Measurements from ENCODE around the gene TM7SF3. TPM values are rescaled to one million over a fixed set of nuclear protein-coding genes. Genes with fewer than 3 reads are reported as not detected.
"Not testable (repeated sequence)": the region's sequence is repeated elsewhere in the genome, so short reads cannot be mapped to it uniquely, and the experiment has no call there.

TM7SF3 gene
- total RNA-seq, 2 experiments from 2014 or later = 46.2 to 54.0 TPM

- Mint-ChIP-seq H3K27me3 (ENCODE audit: low read depth) (no peaks in the 10 kb centered on the region), H3K4me3 (no peak overlapping the region), H3K9me3 (ENCODE audit: insufficient read depth) (no peaks in the 10 kb centered on the region), H3K4me1 (ENCODE audit: low read depth) (peaks cover 10% of the 10 kb centered on the region), H3K27ac (no peak overlapping the region), H3K36me3 (ENCODE audit: low read depth) (peaks cover 51% of the 10 kb centered on the region)
- ChIA-PET CTCF (no interaction called here), POLR2A (no interaction called here)
- ATAC-seq (no peak), DNase-seq (no peak)
Observed at GRCh38 chr12:26970136-26970535, 44.0 kb downstream of the TM7SF3 start.

DNA sequence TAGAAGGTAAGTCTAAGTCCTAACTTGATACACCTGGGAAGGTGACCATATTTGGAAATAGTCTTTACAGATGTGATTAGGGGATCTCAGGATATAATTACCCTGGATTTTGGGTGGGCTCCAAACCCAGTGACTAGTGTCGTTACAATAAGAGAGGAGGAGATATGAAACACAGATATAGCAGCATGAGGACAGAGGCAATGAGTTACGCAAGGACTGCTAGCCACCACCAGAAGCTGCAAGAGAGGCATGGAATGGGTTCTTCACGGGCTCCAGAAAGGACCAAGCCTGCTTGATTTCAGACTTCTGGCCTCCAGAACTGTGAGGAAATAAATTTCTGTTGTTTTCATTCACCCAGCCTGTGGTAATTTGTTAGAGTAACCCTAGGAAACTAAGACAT, 47.3 kb downstream of the TM7SF3 start:
- no peaks in the 10 kb centered on the region for H3K9me3 Mint-ChIP-seq (ENCODE audit: insufficient read depth)
- CTCF ChIA-PET = no interaction called here
- H3K27ac Mint-ChIP-seq = no peak overlapping the region

GRCh38 chr12:26963413-26963812, 50.8 kb downstream of the TM7SF3 start:
- Mint-ChIP-seq H3K36me3 (ENCODE audit: low read depth) (peaks cover 56% of the 10 kb centered on the region), H3K27me3 (ENCODE audit: low read depth) (no peaks in the 10 kb centered on the region), H3K9me3 (ENCODE audit: insufficient read depth) (no peaks in the 10 kb centered on the region), H3K27ac (no peak overlapping the region), H3K4me3 (no peak overlapping the region), H3K4me1 (ENCODE audit: low read depth) (no peaks in the 10 kb centered on the region)
- CTCF ChIA-PET = interaction anchor here (1.8 kb wide), 1 partner anchor 9 kb away, joined by 5 read pairs; no protein-coding TSS in a partner anchor
- DNase-seq (no peak), ATAC-seq (no peak)
- POLR2A ChIA-PET = no interaction called here

More for the DNA sequence above, 47.3 kb downstream of the TM7SF3 start:
- H3K4me1 Mint-ChIP-seq (ENCODE audit: low read depth) = peaks cover 6% of the 10 kb centered on the region
- ATAC-seq = no peak
- no peak for DNase-seq
- H3K27me3 Mint-ChIP-seq (ENCODE audit: low read depth) = no peaks in the 10 kb centered on the region
- POLR2A ChIA-PET = no interaction called here
- peaks cover 56% of the 10 kb centered on the region for H3K36me3 Mint-ChIP-seq (ENCODE audit: low read depth)
- H3K4me3 Mint-ChIP-seq = no peak overlapping the region

DNA sequence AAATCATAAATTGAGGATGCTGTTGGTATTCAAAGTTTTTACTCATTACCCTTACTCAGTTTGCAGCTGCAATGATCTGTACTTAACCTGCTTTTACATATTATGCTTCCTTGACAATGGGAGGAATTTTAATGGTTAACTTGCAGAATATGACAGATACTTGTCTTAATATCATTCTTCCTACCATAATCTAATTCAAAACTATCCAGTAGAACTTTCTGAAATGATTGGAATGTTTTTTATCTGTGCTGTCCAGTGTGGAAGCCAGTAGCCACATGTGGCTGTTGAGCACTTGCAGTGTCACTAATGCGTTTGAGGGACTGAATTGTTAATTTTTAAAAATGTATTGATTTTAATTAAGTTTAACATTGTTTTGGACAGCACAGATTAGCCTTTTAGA, 52.4 kb downstream of the TM7SF3 start:
- ChIA-PET CTCF (no interaction called here), POLR2A (no interaction called here)
- Mint-ChIP-seq H3K27ac (no peak overlapping the region), H3K9me3 (ENCODE audit: insufficient read depth) (no peaks in the 10 kb centered on the region), H3K36me3 (ENCODE audit: low read depth) (peaks cover 62% of the 10 kb centered on the region), H3K4me1 (ENCODE audit: low read depth) (no peaks in the 10 kb centered on the region), H3K27me3 (ENCODE audit: low read depth) (no peaks in the 10 kb centered on the region), H3K4me3 (no peak overlapping the region)
- no peak for ATAC-seq
- no peak for DNase-seq

DNA sequence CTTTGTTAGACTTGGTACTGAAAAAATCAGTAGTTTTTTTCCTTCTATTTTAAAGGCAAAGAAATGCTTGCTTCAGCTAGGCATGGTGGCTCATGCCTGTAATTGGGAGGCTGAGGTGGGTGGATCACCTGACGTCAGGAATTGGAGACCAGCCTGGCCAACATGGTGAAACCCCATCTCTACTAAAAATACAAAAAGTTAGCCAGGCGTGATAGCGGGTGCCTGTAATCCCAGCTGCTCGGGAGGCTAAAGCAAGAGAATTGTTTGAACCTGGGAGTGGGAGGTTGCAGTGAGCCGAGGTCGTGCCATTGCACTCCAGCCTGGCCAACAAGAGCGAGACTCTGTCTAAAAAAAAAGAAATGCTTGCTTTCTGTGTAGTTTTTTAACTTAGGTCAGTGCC, 52.8 kb downstream of the TM7SF3 start:
- DNase-seq; H3K27me3 Mint-ChIP-seq (ENCODE audit: low read depth); H3K4me1 Mint-ChIP-seq (ENCODE audit: low read depth); CTCF ChIA-PET; ATAC-seq; POLR2A ChIA-PET; H3K4me3 Mint-ChIP-seq; H3K9me3 Mint-ChIP-seq (ENCODE audit: insufficient read depth); H3K27ac Mint-ChIP-seq: not testable (repeated sequence)
- H3K36me3 Mint-ChIP-seq (ENCODE audit: low read depth) = peaks cover 64% of the 10 kb centered on the region

DNA sequence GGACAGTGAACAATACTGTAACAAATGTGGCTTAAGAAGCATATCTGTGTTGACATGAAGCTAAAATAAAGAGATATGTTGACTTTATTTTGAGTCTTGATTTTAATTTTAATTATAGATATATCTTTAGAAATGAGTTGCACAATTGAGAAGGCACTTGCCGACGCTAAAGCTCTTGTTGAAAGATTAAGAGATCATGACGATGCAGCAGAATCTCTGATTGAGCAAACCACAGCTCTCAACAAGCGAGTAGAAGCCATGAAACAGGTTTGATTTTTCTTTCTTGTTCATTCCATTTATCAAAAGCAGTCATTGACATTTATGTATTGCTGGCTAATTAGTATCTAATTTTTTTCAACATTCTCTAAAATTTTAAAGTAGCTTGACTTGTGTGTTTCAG, 60.2 kb downstream of the TM7SF3 start:
- ChIA-PET CTCF (interaction anchor here (1.4 kb wide), 2 partner anchors 10 to 13 kb away, joined by 5 to 6 read pairs; no protein-coding TSS in a partner anchor), POLR2A (interaction anchor here (0.9 to 1.3 kb wide), 2 partner anchors 15 to 18 kb away, joined by 3 to 7 read pairs; partner anchors contain the start of gene FGFR1OP2)
- Mint-ChIP-seq H3K36me3 (ENCODE audit: low read depth) (peaks cover 56% of the 10 kb centered on the region), H3K9me3 (ENCODE audit: insufficient read depth) (no peaks in the 10 kb centered on the region), H3K4me3 (no peak overlapping the region), H3K27me3 (ENCODE audit: low read depth) (no peaks in the 10 kb centered on the region), H3K4me1 (ENCODE audit: low read depth) (peaks cover 28% of the 10 kb centered on the region), H3K27ac (no peak overlapping the region)
- ATAC-seq (no peak), DNase-seq (no peak)

- no peak overlapping the region for H3K27ac Mint-ChIP-seq
- peaks cover 58% of the 10 kb centered on the region for H3K36me3 Mint-ChIP-seq (ENCODE audit: low read depth)
- no peak overlapping the region for H3K4me3 Mint-ChIP-seq
- DNase-seq = no peak
- no peak for ATAC-seq
- ChIA-PET CTCF (interaction anchor here (1.4 kb wide), 2 partner anchors 11 to 12 kb away, joined by 5 to 6 read pairs; no protein-coding TSS in a partner anchor), POLR2A (no interaction called here)
- H3K4me1 Mint-ChIP-seq (ENCODE audit: low read depth) = peaks cover 29% of the 10 kb centered on the region
- H3K9me3 Mint-ChIP-seq (ENCODE audit: insufficient read depth) = peaks cover 2% of the 10 kb centered on the region
- no peaks in the 10 kb centered on the region for H3K27me3 Mint-ChIP-seq (ENCODE audit: low read depth)
Observed at GRCh38 chr12:26953447-26953846, 60.7 kb downstream of the TM7SF3 start.

- H3K4me1 Mint-ChIP-seq (ENCODE audit: low read depth) = peaks cover 56% of the 10 kb centered on the region
- H3K9me3 Mint-ChIP-seq (ENCODE audit: insufficient read depth) = peaks cover 25% of the 10 kb centered on the region
- H3K27ac Mint-ChIP-seq = no peak overlapping the region
- ChIA-PET POLR2A (no interaction called here), CTCF (no interaction called here)
- DNase-seq = no peak
- no peaks in the 10 kb centered on the region for H3K27me3 Mint-ChIP-seq (ENCODE audit: low read depth)
- H3K4me3 Mint-ChIP-seq = no peak overlapping the region
- no peak for ATAC-seq
- peaks cover 70% of the 10 kb centered on the region for H3K36me3 Mint-ChIP-seq (ENCODE audit: low read depth)
Observed at GRCh38 chr12:26948309-26948708, 65.9 kb downstream of the TM7SF3 start.

- peak overlapping the region; percentile 94 for H3K27ac Mint-ChIP-seq
- H3K36me3 Mint-ChIP-seq (ENCODE audit: low read depth) = peaks cover 51% of the 10 kb centered on the region
- peaks cover 8% of the 10 kb centered on the region for H3K9me3 Mint-ChIP-seq (ENCODE audit: insufficient read depth)
- ChIA-PET CTCF (interaction anchor here (1.0 to 3.4 kb wide), 4 partner anchors 13 to 108 kb away, joined by 3 to 13 read pairs (median 5); partner anchors contain the start of genes ITPR2 and TM7SF3), POLR2A (interaction anchor here (2.0 kb wide), 1 partner anchor 73 kb away, joined by 9 read pairs; the partner anchor contains the start of gene TM7SF3)
- no peaks in the 10 kb centered on the region for H3K27me3 Mint-ChIP-seq (ENCODE audit: low read depth)
- peak overlapping the region; percentile 95 for H3K4me3 Mint-ChIP-seq
- ATAC-seq (no peak), DNase-seq (no peak)
- H3K4me1 Mint-ChIP-seq (ENCODE audit: low read depth) = peaks cover 47% of the 10 kb centered on the region
Observed at GRCh38 chr12:26941215-26941594, 73.0 kb downstream of the TM7SF3 start.

DNA sequence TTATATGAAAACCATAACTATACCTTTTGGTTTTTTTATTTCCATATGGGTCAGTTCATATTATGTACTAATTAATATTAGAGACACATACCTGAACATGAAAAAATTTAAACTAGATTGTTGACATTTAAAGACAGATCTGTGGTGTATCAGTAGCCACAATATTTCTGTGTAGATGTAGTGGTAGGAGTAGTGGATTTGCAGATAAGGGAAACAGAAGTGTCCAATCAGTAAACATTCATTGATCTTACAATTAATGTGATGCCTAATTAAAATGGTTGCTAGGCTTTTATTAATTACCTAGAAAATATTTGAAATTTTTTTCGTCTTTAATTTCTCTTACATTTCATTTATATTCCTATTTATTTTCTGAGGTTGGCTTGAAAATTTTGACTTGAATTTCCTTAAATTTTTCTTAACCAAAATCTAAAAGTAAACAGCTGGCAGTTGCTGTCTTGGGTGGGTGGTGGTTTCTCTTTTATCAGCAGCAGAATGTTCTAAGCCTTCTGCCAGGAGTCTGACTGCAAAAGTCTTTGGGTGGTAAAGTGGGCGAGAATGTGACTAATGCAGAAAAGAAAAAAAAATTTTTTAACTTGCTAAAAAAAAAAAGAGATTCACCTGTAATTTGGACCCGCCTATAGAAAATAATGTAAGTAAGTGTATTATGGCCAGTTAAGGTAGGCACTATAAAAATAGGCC, 73.5 kb downstream of the TM7SF3 start:
- Mint-ChIP-seq H3K27me3 (ENCODE audit: low read depth) (no peaks in the 10 kb centered on the region), H3K9me3 (ENCODE audit: insufficient read depth) (peaks cover 3% of the 10 kb centered on the region), H3K4me3 (peak overlapping the region; percentile 95), H3K27ac (peak overlapping the region; percentile 94), H3K4me1 (ENCODE audit: low read depth) (peaks cover 48% of the 10 kb centered on the region), H3K36me3 (ENCODE audit: low read depth) (peaks cover 51% of the 10 kb centered on the region)
- ChIA-PET POLR2A (interaction anchor here (2.0 kb wide), 1 partner anchor 73 kb away, joined by 9 read pairs; the partner anchor contains the start of gene TM7SF3), CTCF (interaction anchor here (1.0 to 3.4 kb wide), 4 partner anchors 14 to 108 kb away, joined by 3 to 13 read pairs (median 5); partner anchors contain the start of genes ITPR2 and TM7SF3)
- no peak for ATAC-seq
- peak; percentile 39 for DNase-seq

GRCh38 chr12:26939953-26940352, 74.2 kb downstream of the TM7SF3 start:
- ChIA-PET POLR2A (interaction anchor here (1.7 kb wide), 1 partner anchor 108 kb away, joined by 4 read pairs; no protein-coding TSS in a partner anchor), CTCF (interaction anchor here (0.7 kb wide), 1 partner anchor 108 kb away, joined by 3 read pairs; no protein-coding TSS in a partner anchor)
- Mint-ChIP-seq H3K4me1 (ENCODE audit: low read depth) (peaks cover 53% of the 10 kb centered on the region), H3K27ac (peak overlapping the region; percentile 34), H3K9me3 (ENCODE audit: insufficient read depth) (peaks cover 3% of the 10 kb centered on the region), H3K36me3 (ENCODE audit: low read depth) (peaks cover 53% of the 10 kb centered on the region), H3K27me3 (ENCODE audit: low read depth) (no peaks in the 10 kb centered on the region), H3K4me3 (peak overlapping the region; percentile 95)
- DNase-seq (no peak), ATAC-seq (no peak)

DNA sequence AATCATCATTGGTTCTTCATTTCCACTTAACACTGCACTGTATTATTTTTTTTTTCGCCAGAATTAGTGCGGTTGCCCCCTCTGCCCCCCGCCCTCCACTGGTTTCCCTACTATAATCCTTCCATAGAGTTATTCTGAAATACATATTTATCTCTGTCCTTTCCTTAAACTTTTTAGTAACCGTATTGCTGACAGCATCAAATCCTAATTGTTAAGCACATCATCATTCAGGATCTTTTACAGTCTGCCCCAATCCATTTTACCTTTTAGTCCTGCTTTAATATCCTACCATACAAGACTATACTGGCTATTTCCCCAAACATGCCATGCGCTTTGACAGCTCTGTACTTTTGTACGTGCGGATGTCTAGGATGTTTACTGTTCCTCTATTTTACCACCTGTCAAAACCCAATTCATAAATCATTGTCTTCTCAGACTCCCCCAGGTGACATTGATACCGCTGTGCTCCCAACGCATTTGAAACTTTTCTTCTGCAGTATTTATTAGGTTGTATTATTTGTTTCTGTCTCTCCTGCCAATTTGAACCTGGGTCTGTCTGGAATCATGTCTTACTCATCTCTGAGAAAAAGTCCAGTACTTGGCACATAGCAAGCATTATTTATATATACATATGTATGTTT, 74.9 kb downstream of the TM7SF3 start:
- CTCF ChIA-PET = interaction anchor here (0.7 to 1.0 kb wide), 2 partner anchors 75 to 107 kb away, joined by 3 to 4 read pairs; partner anchors contain the start of gene TM7SF3
- ATAC-seq (no peak), DNase-seq (no peak)
- Mint-ChIP-seq H3K4me1 (ENCODE audit: low read depth) (peaks cover 57% of the 10 kb centered on the region), H3K27me3 (ENCODE audit: low read depth) (no peaks in the 10 kb centered on the region), H3K4me3 (peak overlapping the region; percentile 95), H3K27ac (peak overlapping the region; percentile 98), H3K36me3 (ENCODE audit: low read depth) (peaks cover 56% of the 10 kb centered on the region), H3K9me3 (ENCODE audit: insufficient read depth) (peaks cover 3% of the 10 kb centered on the region)
- POLR2A ChIA-PET = interaction anchor here (1.2 to 1.7 kb wide), 2 partner anchors 15 to 107 kb away, joined by 3 to 4 read pairs; no protein-coding TSS in a partner anchor
